ENCODE results near the gene GNAS.

GNAS gene

DNA sequence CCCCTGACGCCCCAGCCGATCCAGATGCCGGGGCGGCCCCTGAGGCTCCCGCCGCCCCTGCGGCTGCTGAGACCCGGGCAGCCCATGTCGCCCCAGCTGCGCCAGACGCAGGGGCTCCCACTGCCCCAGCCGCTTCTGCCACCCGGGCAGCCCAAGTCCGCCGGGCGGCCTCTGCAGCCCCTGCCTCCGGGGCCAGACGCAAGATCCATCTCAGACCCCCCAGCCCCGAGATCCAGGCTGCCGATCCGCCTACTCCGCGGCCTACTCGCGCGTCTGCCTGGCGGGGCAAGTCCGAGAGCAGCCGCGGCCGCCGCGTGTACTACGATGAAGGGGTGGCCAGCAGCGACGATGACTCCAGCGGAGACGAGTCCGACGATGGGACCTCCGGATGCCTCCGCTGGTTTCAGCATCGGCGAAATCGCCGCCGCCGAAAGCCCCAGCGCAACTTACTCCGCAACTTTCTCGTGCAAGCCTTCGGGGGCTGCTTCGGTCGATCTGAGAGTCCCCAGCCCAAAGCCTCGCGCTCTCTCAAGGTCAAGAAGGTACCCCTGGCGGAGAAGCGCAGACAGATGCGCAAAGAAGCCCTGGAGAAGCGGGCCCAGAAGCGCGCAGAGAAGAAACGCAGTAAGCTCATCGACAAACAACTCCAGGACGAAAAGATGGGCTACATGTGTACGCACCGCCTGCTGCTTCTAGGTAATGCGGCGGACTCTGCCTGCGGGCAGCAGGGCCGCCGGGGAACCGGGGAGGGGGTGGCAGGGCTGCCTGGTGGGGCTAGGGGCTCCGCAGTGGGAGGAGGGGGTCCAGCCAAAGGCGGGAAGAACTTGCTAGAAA lies 2.3 kb downstream of the GNAS start:
- DNase-seq: no peak

DNA sequence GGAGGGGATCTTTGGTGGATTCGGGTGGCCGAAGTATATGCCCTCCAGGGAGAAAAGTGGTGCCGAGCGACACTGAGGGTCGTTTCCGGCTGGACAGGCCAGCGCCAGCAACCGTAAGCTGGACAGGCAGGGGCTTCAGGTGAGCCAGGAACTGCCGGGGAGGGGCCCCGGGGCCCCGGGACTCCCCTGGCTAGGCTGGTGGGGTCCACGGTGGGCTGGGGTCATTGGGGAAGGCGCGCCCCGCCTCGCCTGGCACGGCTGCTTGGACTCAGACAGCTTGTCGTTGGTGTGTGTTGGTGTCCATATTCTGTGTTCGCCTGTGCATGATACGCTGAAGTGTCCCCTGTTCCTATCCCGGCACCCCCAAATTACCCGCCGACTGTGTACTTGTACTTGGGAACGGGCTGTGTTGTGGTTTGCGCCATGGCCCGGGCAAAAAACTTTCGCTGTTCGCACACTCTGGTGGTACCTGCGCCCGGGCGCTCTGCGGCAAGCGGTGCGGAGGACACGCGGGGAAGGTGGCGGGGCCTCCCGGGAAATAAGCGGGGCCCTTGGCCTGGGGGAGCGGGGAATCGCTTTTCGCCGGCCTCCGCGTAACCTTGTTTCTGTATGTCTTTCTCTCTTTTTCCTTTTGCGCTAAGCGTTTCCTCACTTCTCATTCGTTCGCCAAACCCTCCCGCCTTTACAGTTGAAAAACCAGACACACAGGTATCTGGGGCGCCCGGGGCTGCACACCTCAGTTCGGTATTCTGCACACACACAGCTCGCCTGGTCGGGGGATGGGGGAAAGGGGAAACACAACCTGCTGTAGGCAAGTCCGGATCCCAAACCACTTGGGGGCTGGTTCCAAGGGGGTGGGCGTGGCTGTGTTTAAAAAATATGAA lies 3.2 kb downstream of the GNAS start:
- DNase-seq: no peak

DNA sequence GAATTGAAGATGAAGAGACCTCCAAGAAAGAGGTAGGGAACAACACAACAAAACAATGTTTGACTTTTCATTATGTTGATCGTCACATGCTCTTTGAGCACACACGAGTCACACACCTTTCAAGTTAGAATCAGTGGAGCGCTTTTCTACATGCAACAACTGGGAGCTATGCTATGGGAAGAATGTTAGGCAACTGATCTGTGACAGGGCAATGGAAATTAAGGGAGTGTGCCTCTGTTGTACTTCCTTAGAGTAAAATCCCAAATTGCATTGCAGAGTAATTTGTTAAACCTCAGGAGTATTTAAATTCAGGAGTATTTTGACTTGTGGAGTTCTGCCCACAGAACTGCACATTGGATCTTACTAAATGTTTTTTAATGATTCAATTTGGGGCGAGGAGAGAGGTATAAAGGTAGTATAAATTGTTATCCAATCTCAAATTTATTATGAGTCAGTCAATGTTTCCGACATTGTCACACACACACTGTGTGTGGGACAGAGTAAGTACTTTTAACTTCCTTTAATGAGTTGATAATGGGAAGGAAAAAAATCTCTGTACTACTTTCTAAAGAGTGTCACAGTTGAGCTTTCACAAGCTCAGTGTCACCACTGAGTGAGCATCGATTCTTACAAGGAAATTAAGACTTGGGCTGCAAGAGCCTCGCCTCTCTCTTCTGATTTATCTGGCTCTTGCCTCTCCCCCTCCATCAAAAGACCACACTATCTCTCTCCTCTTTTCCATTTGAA lies 10.7 kb downstream of the GNAS start:
- no peak for DNase-seq

DNA sequence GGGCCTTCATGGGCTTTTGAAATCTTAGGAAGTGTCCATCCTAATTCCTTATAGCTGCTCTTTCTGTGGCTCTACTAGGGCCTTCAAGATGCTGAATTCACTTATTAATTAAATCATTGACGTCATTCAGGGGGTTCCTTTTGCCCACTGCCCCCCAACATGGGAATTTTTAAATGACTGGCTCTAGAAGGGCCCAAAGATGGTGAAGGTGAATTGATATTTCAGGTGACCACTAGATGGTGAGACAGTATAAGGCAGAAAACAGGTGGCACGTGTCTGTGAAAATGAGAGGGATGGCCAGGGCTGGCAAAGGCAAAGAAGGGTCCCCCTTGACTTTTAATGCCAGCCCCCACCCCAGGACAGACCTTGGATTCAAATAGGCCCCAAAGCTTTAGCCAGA lies 11.8 kb downstream of the GNAS start:
- DNase-seq: no peak

DNA sequence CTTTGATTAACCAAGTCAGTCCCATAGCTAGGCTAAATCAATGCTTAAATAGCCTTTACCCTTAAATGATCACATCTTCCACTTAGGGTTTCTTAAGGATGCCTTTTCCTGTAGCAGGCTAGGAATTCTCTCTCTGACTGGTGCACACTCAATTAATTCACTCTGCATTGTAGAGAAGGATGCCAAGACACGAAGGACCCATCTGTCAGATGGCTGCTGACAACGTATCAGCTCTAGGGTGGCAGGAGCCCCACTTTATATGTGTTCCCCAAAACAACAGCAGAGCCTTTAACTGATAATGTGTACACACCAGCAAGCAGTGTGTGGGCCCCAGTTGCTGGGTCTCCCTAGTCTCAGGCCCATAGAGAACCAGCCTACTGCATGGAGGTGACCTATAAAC lies 13.3 kb downstream of the GNAS start:
- DNase-seq: no peak

DNA sequence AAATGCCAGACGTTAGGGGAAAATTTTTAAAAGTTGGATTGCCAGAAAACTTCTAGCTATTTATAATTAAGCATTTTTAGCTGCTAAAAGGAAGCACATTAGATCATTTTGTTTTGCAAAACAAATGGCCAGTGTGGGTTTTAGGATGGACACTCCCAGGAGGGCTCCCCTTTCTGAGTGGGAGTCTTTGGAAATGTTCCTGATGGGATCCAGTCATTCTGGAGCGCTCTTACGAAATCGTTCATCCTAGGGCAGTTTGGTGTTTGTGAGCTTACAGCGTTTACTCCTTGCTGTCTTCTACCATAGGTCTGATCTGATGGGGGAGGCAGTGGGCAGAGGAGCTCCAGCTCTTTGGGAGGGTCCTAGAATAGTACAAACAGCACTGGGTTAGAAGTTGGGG lies 14.7 kb downstream of the GNAS start:
- no peak for DNase-seq

DNA sequence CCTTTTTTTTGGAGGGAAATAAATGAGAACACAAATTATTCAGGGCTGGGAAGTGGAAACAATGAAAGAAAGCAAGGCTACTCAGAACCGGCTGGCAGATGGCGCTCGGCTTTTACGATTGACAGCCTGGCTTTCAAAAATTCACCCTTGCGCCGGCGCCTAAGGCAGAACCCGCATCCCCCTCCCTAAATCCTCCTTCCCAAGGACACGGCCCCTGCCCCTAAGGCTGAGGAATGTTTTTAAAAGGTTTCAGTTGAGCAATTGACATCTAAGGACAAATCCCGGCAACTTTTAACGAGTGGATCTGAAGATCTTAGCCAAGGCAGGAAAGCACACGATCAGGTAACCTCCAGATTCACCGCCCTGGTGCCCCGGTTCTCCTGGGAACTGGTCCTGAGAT lies 16.3 kb downstream of the GNAS start:
- no peak for DNase-seq

DNA sequence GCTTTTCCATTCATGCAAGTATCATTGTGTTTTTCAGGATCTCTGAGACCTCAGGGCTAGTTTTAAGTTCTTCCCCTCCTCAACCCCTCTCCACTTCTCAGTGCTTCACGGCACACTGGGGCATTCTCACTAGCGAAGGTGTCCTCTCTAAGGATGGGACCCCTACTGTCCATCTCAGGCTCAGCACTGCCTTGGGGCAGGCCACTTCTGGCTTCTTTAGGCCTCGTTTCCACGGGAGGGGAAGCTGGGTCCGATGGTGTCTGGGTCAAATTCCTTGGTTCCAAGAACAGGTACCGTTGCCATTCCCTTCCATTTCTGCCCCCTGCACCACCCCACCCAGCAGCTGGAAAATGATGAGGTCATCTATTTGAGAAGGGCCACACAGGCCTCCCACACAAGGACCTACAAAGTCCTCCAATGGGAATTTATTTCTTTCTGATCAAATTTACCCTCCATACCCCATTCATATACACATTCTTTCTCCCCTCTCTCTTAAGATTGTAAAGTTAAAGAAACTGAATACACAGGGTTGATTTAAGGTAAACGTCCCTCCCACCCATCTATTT lies 17.2 kb downstream of the GNAS start:
- no peak for DNase-seq

DNA sequence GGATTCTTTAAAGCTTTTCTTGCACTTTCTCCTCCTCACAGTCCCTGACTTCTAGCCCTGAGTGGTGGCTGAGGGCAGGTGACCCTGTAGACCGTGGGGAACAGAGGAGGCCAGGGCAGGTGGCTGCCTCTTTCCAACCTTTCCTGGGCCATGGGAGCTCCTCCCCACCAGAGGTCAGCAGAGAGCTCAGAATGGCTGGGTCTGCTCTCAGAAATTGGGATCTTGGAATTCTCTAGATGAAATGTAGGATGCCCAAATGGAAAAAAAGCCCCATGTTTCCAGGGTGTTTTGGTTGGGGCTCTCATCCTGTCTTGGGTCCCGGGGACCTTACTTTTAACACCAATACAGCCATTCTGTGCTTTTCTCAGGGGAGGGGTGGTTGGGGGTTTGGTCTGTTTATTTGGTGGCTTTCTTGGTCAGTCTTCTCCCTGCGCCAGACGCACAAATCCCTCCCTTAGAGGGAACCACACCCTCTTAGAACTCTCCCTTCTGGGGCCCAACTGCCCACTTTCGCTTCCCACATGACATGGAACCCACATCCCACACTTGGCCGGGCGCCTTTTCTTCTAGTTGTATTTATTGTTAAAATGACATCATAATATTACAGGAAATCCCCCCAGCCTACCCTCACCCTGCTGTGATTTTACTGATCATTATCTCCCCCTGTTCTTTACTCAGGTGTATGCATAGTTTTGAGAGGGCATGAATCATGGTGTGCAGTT lies 17.9 kb downstream of the GNAS start:
- peak; percentile 36 for DNase-seq

DNA sequence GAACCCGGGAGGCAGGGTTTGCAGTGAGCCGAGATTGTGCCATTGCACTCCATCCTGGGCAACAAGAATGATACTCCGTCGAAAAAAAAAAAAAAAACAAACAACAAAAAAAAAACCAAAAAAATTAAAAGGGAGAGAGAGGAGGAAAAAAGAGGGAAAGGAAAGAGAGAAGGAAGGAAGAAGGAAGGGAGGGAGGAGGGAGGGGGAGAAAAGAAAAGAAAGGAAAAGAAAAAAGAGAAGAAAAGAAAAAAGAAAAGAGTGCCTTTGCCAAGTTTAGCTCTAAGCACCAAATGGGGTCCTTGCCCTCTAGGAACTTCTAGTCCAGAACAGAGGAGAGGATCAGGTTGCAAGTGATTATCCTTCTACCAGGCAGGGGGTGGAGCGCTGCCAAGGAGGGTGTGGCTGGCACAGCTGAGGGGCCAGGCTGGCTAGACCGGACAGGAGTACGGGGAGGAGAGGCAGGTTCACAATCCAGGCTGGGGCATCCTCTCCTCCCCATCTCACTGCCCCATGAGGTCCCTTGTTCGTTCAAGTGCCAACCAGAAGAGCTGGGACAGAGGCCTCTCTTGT lies 19.1 kb downstream of the GNAS start:
- DNase-seq: no peak

DNA sequence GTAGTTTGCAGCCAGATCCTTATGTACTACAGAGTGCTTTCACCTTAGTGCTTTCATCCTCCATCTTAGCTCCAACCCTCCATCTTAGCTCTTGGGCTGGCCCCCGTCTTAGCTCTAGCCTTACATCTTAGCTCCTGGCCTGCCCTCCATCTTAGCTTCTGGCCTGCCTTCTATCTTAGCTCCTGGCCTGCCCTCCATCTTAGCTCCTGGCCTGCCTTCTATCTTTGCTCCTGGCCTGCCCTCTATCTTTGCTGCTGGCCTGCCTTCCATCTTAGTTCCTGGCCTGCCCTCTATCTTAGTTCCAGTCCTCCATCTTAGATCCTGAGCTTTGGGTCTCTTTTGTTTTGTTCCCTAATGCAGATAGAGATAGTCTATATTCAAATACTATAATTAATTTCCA lies 22.0 kb downstream of the GNAS start:
- no peak for DNase-seq

DNA sequence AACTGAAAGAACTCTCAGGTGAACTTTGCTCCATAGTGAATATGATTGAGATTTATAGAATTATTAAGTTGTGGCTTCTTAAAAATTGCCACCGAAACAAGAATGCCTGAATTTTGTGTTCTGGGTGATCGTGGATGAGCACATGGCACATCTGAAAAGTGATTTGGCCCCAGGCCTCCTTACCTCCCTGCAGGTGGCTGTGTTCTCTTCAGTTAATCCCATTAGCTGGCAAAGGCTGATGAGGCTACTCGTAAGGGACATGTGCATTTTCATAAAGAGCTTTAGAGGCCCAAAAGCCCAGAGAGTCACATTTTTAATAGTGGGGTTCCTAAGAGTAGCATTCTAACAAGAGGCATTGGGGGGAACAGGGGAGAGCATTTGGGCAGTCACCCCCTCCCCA lies 22.6 kb downstream of the GNAS start:
- no peak for DNase-seq

DNA sequence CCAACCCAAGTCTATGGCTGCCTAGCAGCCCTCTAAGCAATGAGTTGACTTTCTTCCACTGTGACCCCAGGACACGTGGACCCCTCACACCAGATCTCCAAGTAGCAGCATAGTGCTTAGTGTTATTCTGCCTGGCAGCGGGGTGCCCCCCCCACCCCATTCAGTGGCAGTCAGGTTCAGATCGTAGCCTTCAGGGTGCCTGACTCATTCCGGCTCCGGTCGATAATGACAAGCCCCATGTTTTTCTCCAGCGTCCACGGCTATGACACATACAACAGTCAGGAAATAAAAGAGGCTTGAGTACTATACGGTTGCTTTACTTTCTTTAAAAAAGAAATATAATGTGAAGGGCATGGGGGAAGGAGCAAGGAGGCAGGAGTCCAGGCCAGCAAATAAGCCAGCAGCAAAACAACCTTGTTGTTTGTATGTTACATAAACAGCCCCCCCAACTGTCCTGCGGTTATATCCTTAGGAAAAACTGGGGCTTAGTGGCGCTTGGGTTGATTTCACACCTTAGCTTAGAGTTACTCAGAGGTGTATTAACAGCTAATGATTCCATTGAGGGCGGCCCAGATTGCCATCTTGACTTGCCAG lies 23.1 kb downstream of the GNAS start:
- DNase-seq: peak; percentile 40

DNA sequence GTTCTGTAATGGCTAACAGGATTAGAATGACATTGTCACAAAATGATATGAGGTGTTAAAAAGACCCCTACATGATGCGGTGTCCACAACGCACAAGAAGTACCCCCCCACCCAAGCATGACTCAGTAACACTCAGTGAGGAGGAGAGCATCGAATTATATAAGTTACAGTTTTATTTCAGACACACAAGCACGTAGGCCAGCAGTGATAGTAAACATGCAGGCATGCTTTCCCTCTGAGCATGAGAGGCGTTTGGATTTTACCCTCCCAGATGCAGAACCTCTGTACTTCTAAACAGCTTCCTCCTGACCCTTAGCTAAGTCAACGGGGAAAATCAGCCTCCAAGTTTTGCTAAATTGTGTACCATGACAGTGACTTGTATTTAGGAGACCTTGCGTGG lies 23.9 kb downstream of the GNAS start:
- DNase-seq: no peak

DNA sequence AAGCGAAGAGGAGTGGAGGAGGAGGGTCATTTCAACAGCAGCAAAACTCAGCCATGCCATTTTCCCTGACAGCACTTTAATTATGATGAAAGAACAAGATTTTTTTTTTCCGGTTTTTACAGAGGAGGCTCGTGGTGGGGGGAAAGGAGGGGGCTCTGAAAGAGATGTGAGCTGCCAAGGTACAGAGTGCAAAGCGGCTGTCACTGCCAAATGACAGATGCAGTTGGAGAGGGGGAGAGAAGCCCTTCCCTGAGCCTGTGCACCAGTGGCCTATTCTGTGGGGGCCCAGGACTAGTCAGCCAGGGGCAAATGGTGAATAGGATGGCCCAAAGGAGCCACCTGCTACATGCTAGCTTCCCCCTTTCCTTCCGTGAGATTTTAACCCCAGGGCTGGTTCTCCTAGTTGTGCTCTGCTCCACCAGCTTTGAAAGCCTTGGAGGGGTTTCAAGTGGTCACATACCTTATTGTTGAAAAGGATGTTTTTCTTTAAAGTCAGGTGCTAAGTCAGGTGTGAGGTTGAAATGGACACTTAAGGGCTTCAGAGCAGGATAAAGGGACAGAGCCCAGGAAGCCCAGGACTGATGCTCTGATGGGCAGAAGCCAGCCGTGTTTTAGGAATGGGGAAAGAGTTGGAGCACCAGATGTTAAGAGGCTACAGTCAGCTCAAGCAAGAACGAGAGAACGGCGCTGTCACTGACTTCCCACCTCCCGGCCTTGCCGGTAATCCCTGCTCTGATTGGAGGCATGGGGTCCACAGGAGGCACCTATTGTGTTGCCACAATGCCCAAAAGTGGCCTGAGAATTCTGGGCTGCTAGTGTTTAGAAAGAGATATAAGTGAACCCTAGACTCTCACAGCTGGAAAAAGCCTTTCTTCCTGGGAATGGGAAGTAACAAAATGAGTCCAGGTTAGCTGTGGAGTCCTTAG lies 24.8 kb downstream of the GNAS start:
- no peak for DNase-seq

DNA sequence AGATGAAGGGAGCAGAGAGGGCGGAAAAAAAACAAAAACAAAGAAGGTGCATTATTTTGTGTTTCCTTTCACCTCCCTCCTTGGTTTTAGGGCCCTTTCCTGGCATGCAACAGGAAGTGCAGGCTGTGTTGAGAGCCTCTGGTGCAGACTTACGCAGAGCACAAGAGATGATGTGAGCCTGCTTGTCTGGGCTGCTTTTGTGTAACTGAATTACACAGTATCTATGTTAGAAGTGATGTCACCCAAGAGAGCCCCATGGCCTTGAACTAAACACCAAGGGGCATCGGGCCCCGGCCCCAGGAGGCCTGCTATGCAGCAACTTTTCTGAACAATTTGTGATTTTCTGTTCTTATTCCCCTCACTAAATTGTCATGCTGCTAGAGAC lies 25.5 kb downstream of the GNAS start:
- DNase-seq: no peak

DNA sequence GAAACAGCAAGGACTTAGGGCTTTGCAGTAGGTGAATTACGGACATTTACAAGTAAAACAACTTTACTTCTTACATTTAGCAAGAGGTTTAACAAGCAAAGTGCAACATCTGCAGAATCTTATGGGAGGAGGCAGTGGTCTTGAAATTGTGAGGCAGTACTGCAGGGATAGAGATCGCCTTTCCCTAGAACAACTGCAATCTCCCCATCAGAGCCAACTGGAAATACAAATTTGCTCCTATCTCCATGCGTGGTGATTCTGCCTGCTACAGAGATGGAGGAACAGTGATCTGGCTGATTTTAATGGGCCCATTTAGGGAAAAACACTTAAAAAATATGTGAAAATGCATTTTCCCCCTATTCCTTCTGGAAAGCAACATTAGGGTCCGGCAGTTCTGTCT lies 25.9 kb downstream of the GNAS start:
- no peak for DNase-seq

DNA sequence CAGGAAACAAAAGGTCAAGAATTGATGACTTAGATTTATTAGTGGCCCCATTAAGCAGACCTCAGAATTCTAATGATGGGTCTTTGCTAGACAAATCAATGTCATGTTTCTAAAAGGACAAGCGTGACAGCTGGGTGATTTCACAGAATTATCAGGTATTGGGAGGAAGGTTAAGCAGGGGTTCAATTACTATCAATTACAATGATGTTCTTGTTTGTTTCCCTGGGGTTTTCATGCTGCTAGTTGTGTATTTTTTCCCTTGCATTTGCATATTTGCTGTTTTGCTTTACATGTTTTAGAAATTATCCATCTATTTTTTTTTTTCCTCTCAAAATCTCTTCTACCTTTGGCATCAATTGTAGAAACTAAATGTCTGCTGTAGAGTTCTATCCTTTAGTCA lies 27.9 kb downstream of the GNAS start:
- DNase-seq: no peak

DNA sequence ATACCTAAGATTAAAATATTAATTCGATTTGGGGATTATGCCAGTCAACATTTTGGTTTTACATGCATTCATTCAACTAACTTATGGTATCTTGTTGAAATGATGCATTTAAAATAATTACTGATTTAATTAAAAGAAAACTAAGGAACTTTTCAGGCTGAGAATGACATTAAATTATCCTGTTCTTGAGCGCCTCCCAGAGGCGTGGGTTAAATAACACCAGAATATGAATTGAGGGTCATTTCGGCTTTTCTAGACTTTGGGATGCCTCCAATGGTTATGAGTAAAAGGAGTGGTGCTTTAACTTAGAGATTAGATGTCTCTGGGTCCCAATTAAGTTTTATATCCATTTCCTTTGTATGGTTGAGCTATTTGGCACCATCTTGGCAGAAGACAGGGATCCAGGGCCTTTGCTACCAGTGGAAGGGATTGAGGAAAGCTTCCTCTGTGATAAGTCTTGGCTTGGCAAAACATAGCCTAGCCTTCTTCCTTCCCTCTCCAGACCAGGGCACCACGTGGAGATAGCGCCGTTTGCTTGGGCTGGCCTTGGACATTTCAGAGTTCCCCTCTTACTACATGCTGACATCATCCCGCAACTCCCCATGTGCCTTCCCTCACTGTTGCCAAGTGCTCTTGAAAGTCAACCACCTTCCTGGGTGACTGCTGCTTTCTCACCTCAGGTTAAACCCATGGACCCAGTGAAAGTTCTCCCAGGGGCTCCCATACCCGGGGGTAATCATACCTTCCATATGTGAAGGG lies 28.7 kb downstream of the GNAS start:
- no peak for DNase-seq

DNA sequence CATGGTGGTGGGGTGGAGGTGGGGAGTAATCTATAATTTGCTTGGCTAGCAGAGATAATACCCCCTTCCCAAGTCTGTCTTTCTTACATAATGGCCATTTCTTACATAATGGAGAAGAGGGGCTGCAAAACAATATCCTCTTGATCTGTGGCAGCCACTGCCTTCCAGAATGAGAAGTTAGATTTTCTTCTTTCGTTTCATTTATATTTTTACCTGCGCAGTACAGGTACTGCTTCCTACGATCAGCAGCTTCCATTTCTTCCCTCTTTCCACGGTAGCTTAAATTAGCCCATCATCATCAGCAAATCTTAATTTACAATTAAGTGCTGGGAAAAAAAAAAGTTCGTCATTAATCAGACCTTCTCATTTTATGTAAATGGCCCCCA lies 30.2 kb downstream of the GNAS start:
- DNase-seq: no peak

Measured in HCEC 1CT (cell line).